LHCN-M2 (cell line): ENCODE results near the gene BACE2. TPM values are rescaled to one million over a fixed set of nuclear protein-coding genes. Genes with fewer than 3 reads are reported as not detected.
"Not testable (repeated sequence)": the region's sequence is repeated elsewhere in the genome, so short reads cannot be mapped to it uniquely, and the experiment has no call there.

Experiments
- DNase-seq: peaks from one replicate; pipeline ENCODE4 v3.0.0-alpha.2; 2012; ENCODE audit warnings: low read depth
- total RNA-seq: library from RNA; depleted of rRNA; stranded (reverse); fragments of >200 nt; gene quantifications from 2 replicates; pipeline ENCODE4 v1.2.3, GENCODE V29; 2014

Gene BACE2
- total RNA-seq, 1 experiment from 2014 or later, result 14.4 TPM

DNA sequence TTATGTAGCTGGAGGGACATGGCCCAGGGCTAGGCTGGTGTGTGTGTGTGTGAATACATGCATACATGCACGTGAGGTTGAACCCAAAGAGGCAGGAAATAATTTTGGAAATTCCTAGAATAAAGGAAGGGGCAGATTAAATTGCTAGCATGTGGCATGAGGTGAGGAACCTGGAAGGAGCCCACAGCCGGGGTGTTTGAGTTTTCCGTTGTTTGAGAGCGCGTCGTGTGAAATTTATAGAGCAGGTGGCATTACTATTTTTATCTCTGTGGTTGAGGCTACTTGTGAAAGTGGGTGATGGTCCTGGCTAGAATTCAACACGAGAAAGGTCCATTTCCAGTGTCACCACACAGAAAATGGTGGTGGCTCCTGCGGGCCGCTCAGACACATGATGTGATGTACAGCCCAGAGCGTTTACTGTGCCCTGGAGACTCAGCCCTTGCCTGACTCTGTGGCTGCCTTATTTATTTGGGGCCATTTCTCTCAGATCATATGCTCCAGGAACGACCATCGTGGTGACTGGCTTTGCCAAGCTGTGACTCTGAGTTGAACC lies 48.0 kb downstream of the BACE2 start:
- DNase-seq, result no peak

DNA sequence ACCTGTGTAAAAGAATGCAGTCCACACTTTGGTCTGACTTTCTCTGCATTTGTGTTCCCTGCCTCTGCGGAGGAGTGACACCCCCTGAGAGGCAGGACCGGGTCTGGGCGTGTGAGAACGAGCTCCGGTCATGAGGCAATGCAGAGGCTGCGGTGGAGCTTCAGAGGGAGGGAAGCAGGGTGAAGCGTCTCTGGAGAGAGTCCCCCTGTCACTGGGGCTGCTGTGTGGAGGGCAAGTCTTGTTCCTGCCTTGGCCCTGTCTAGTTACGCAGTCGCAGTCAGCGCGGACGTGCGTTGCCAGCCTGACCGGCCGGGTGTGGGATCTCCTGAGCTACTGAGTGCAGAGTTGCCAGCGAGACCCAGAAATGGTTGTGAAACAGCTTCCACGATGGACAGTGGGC lies 48.5 kb downstream of the BACE2 start:
- DNase-seq, result no peak

DNA sequence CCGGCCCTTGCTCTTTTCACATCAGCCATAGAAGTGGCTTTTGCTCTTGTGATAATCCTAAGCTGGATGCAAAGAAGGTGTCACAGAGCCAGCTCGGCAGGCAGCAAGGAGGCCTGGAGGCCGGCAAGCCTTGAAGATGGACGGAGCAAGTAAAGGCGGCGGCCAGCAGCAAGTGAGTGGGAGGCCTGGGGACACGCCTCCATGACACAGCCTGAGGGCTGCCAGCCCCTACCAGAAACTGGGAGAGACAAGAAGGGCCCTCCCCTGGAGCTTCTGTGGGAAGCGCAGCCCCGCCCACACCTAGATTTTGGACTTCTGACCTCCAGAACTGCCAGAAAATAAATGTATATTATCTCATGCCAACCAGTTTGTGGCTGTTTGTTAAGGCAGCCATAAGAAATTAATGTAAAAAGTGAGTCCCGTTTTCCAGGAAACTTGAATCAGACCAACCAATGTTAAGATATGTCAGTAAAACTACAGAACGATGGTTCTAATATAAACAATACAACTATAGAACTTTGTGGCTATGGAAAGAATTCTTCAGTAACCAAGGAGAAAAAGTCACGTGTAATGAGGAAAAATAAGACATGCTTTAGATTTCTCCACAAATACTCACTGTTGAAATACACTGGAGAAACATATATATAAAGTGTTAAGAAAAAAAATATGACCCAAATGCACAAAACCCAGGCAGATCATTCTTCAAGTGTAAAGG lies 49.9 kb downstream of the BACE2 start:
- no peak for DNase-seq

DNA sequence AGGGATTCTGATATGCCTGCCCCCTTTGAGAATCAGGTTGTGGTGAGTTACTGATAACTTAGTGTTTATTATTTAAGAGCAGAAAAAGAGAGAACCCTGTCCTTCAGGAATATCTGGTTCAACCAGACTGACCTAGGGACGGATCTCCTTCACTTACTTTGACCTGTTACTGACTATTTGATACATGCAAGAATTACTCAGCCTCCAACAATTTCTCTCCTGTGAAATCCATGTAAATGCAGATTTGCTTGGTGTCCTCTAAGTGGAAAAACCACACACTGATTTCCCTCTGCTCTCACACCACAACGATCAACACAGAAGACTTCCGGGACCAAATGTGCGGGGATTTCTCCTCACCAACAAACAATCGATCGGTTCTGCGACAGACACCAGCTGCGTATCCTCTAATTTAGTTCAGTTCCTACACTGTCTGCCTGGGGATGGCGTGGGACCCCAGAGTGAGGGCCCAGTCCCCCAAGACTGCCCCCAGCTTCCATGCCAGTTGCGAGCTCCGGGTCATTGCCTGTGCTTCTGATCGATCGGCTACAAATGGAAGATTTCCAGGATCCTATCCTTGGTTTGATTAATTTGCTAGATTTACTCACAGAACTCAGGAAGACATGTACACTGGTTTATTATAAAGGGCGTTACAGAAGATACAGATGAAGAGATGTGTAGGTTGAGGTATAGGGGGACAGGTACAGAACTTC lies 51.7 kb downstream of the BACE2 start:
- DNase-seq, result no peak

DNA sequence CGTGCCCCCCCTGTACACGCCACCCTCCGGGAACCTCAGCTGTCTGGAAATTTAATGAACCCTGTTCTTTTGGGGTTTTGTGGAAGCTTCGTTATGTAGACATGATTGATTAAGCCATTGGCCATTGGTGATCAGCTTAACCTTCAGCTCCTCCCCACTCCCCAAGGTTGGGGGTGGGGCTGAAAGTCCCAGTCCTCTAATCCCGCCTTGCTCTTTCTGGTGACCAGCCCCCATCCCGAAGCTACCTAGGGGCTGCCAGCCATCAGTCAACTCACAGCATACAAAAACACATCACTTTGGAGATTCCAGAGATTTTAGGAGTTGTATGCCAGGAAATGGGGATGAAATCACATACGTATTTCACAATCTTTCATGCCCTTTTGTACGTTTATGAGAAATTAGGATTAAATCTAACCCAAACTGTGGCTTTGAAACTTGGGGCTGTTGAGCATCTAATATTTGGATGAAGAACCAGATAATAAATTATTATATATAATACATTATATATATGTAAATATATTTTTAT lies 52.3 kb downstream of the BACE2 start:
- DNase-seq, result no peak

DNA sequence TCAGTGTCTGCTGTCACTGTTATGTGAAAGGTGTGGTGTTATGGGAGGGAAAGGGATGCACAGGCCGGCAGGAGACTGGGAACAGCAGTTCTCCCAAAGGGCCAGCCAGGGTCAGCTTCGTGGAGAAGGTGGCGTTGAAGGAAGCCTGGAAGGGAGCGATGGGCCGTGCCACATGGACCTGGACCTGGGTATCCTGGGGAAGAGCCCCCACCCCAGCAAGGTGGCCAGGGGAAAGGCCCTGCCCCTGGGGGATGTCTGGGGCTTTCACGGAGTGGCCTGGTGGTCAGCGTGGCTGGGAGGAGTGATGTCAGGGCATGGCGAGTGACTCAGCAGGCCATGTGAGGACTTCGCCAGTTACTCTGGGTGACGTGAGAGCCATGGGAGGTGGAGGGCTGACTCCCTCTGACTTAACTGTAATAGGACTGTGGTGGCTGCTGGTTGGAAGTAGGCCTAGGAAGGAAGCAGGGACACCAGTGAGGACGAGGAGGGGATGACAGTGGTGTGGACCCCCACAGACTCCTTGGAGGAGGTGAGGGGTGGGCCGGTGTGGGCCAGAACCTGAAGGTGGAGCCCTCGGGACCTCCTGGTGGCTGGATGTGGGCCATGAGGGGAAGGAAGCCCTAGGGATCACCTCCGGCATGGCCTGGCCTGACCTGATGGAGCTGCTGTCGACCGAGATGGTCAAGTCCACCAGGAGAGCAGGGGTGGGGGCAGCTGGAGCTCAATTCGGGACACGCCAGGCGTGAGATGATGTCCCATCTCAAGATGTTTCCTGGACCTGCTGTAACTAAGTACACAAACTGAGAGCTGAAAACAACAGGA lies 54.5 kb downstream of the BACE2 start:
- no peak for DNase-seq

DNA sequence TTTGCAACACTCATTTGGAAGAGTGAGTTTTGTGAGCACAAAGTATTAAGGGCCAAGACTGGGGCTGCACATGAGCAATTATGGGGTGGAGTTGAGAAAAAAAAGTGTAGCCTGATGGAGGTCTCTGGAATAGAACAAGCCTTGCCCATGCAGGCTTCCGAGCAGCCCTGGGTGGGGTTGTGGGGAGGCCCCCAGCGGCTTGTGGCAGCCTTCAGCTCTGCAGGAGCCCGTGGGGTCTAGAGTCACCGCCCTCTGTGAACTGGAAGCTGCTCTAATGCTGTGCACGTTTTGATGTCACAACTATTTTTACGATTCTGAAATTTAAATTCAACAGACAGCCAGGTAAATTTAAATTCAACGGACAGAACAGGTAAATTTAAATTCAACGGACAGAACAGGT lies 58.9 kb downstream of the BACE2 start:
- no peak for DNase-seq

DNA sequence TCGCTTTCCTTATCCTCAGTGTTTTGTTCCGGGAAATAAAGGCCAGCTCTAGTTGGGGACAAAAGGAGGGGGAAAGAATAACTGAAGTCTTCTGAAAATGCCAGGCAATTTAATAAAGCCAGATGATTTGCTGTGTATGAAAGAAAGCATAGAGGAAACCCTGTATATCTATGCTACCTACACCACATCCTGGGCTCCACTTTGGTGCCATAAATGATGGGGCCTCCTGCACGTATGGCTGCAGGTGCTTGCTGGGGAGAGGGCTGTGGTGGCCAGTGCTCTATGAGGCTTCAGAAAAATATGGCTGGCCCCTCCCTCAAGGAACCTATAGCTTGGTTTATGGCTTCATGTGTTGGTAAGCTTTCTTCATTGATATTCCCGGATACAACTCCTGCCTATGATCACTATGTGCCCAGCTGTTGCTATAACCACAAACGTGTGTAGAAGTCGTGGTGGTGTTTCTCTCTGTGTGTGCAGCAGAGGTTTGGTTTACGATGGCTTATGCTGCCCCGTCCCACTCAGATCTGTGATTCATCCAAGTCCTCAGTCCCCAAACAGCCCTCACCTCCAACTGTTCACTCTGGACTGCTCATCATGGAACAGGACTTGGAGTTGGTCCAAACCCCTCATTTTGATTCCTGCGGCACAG lies 59.5 kb downstream of the BACE2 start:
- DNase-seq, result no peak

DNA sequence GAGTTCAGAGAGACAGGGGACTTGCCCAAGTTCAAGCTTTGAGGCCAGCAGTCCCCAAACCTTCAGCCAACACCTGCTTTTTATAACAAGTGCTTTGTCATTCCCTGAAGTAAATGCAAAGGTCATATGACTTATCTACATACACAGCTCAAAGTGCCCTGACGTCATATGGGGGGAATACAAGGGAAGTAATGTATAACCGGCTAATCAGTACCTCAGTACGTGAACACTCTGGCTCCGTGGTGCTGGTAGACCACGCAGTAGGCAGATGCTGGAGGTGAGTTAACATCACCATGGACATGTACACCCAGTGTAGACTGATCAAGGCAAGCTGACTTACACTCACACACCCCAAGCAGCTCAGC lies 60.0 kb downstream of the BACE2 start:
- DNase-seq, result no peak

DNA sequence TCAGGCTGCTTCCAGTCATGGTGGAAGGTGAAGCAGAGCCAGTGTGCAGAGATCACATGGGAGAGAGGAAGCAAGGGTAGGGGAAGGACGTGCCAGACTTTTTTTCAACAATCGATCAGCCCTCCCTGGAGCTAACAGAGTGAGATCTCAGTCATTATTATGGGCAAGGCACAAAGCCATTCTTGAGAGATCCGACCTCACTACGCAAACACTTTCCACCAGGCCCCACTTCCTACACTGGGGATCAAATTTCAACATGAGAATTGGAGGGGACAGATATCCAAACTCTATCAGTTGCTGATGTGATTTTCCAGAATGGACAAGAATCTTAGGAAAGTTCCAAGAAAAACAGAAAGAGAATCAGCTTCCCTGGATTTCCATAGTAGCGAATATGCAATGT lies 60.5 kb downstream of the BACE2 start:
- DNase-seq, result no peak

DNA sequence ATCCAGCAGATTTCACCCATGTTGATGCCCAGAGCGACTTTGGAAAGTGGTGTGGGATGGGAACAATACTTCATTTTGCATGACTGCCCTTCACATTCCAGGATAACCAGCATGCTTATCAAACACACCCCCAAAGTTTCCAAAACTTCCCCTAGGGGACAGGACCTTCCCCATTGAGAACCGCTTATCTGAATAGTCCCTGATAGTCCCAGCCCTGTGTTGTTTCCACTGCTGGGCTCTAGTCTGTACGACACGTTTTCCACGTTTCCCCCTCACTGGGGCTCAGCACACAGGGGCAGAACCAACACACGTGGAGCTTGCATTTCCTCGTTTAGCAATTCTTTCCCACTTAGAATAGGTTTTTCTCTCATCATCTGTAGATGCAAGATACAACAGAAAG lies 61.0 kb downstream of the BACE2 start:
- no peak for DNase-seq

DNA sequence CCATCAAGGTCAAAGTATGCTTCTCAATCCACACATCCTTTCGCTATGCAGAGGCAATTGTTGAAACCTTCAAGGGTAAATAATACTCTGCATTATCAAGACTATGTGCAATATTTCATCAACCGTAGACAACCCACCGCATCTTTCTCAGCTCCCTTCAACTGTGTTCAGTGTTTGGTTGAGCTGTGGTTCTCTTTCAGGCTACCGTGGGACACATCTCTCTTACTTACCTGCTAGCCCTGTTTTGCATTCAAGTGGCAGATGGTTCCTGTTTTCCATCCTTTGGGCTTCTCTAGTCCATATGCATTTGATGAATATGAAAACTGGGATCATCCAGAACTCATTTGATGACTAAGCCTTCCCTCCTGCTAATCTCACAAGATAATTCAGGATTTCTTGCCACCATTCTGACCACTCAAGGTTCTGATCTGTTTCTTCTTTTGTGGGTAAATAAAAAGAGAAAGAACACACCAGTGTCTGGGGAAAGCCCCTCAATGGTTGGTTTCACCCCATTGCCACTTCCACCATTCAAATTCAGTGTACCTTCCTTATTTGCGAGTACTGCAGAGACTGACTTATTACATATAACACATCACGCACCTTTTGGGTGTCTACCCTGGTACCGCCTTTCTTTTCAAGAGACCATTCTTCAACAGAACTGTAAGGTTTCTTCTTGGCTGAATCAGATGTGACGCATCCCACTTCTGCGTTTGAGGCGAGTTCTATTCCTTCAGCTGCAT lies 61.7 kb downstream of the BACE2 start:
- DNase-seq, result no peak

DNA sequence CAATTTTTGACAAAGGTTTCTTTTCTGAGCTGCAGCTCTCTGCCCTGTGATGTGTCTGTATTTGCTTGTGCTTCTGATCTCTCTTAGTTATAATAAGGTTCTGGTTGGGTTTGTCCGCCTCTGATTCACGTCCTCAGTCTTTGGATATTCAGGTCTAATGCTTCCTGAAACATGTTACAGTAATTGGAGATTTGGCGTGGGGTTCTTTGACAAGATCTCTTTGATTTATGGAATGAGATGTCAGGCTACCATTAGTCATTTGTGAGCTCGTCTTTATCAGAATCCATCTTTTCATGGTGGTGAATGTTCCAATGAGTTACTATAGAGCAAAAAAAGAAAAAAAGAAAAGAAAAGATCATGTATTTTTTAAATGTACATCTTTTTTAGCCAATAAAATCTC lies 62.5 kb downstream of the BACE2 start:
- DNase-seq, result no peak

DNA sequence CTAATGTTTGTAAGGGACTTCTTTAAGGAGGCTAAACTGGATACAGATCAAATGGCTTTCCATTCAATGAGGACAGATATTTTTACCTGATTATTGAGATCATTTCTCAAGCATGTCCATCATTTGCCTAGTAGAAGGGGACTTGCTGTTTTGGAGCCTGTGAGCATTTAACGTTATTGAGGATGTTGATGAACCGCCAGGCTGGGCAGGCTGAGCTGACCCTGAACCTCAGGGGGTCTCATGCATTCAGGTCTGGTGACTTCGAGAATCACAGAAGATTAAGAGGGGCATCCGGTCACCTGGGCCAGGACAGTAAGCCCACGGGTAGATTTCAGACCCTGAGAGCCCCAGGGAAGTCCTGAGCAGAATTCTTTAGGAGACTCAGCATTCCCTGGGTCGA lies 63.1 kb downstream of the BACE2 start:
- no peak for DNase-seq

DNA sequence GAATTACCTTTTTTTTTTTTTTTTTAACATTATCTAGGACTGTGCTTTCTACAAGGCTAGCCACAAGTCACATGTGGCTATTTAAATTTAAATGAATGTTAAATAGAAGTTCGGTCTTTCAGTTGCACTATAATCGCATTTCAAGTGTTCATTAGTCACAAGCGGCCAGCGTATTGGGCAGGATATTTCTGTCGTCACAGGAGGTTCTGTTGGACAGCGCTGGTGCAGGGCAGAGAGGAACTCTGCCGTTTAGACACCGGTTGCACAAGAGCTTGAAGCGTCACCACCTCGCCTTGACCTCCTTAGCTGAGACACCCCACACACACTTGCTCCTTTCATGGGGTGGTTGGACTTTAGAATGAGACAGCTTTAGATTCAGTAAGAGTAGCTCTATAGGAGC lies 64.1 kb downstream of the BACE2 start:
- no peak for DNase-seq

DNA sequence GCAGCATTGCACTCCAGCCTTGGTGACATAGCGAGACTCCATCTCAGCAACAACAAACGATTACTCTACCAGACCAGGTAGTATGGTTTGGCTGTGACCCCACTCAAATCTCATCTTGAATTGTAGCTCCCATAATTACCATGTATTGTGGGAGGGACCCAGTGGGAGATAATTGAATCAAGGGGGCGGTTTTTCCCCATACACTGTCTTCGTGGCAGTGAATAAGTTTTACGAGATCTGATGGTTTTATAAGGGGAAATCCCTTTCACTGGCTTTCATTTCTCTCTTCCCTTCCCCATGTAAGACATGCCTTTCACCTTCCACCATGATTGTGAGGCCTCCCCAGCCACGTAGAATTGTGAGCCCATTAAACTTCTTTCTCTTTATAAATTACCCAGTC lies 66.0 kb downstream of the BACE2 start:
- no peak for DNase-seq

DNA sequence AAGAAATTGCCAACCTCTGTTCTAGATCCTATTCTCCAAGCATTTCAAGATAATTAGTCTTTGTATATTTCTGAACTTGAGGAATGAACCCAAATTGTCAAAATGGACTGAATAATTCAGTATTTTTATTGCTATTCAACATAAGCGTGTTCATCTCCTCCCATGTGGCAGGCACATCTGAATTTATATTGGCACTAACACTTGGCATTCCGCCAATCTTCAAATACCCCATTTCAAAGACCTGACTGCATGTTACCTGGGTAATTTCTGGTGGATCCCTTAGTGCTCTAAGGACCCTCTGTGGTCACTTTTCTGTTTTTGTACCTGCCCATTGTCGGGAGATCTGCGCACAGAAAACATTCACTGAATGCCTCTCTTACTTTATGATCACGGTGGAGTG lies 66.6 kb downstream of the BACE2 start:
- no peak for DNase-seq

DNA sequence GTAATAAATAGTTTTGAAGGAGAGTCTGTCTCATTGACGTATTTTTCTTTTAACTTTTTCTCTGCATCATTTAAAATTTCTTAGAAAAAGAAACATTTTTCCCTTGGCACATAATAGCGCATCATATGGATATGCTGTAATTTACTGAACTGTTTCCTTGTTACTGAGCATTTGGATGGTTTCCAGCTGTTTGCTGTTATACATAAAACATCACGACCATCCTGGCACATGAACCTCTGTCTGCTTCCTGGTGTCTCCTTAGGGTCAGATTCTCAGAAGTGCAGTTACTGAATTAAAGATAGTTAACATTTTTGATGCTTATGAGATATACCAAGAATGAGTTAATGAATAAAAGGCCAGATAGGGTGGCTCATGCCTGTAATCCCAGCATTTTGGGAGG lies 67.2 kb downstream of the BACE2 start:
- no peak for DNase-seq

DNA sequence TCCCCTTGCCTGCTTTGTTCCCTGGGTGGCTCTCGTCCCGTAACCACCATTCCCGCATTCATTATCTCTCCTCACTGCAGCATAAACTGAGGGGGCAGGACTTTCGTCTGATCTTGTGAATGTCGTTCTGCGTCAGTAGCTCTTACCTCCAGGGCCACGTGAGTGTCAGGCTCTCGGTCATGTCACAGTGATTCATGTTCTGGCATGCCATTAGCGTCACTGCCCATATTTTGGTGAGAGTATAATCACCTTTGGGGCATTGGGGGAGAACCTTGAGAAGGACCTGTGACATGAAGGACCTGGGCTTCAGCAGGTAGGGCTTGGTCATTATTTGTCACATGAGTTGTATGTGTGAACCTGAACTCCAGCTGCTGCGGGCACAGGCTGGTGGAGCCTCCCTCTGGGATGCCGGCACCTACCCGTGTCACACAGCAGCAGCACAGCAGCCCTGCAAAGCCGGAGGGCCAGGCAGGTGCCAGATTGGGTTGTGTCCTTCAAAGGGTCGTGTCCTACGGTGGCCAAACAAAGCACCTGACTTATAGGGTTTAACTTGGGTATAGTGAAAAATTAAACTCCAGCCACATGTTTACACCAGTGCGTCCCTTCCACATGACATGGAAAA lies 68.5 kb downstream of the BACE2 start:
- no peak for DNase-seq

DNA sequence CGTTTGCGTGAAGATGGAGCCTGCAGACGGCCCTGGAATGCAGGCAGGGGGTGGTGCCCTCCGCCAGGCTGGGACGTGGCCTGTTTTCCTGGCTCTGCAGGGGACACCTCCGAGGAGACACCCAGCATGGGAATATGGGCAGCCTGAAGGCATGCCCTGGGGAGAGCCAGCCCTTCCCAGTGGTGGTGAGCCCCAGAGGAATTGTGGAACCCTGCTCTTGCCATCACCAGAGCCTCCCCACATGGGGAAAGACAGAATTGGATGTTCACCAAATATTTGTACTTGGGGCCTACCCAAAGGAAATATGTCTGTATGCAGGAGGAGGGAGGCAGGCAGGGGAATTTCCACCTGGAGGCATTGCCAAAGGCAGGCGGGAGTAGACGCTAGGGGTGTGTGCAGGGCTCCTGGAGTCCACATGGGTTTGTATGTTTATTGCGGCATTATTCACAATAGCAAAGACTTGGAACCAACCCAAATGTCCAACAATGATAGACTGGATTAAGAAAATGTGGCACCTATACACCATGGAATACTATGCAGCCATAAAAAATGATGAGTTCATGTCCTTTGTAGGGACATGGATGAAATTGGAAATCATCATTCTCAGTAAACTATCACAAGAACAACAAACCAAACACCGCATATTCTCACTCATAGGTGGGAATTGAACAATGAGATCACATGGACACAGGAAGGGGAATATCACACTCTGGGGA lies 70.3 kb downstream of the BACE2 start:
- not testable (repeated sequence) for DNase-seq
